Stimulated activated CD4-positive, alpha-beta T cell treated with anti-CD3 and anti-CD28 coated beads, Interleukin-1b, Interleukin-23, amount 100 ng/mL, for 1 hour (primary cell): ENCODE measurements around the gene KRTAP20-4.

Experiments used
- DNase-seq, 2 donors: peaks; one replicate each; pipeline ENCODE4 v3.0.0-alpha.2; 2020; ENCODE audit warnings: low read depth in 2 of 2

KRTAP20-4 gene

DNA sequence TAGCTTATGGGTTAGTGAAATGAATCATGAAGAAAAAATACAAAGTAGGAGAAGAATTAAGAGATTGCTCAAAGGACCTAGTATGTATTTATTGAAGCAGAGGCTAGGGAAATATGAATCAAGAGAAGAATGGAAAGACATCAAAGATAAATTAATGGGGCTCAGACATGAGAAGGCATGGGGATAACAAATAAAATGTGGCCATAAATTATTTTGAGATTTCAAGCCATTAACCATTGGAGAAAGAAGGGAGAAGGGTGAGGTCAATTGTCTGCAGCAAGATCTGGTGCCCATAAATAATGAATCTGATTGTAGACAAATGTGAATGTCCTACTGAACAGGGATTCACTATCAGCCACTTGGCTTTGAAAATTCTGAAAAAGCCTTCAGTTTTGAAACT lies 32.5 kb downstream of the KRTAP20-4 start:
- DNase-seq, result no peak

DNA sequence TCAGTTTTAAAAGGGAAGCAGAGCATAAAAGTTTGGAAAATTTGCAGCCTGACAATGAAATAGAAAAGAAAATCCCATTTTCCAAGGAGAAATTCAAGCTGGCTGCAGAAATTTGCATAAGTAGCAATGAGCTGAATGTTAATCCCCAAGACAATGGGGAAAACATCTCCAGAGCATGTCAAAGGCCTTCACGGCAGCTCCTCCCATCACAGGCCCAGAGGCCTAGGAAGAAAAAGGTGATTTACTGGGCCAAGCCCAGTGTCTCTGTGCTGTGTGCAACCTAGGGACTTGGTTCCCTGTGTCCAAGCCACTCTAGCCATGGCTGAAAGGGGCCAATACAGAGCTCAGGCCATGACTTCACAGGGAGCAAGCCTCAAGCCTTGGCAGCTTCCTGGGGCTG lies 48.3 kb downstream of the KRTAP20-4 start:
- DNase-seq, result no peak
